Ovary (tissue), 9 donors: Measurements from ENCODE around the gene SLC16A10. TPM values are rescaled to one million over a fixed set of nuclear protein-coding genes. Genes with fewer than 3 reads are reported as not detected.

ENCODE experiments used
- DNase-seq, 5 donors: peaks; one replicate each; pipeline ENCODE4 v3.0.0-alpha.2; 2019 to 2020
- H3K27ac ChIP-seq, 2 donors: fragments of 200-600 bp; one replicate each; pipeline versions ENCODE4 v1.5.1 to v1.8.0; 2019 to 2022
- H3K27me3 ChIP-seq: fragments of 200-600 bp; one replicate; pipeline ENCODE4 v1.8.0; 2022
- H3K36me3 ChIP-seq: fragments of 200-600 bp; sonication (generic); one replicate; pipeline ENCODE4 v1.5.1; 2019
- H3K4me1 ChIP-seq: one replicate; pipeline ENCODE4 v1.8.1; 2013; ENCODE audit warnings: mild to moderate bottlenecking, moderate library complexity; ENCODE audit not compliant: insufficient read depth
- H3K4me3 ChIP-seq: fragments of 200-600 bp; sonication (generic); one replicate; pipeline ENCODE4 v1.5.1; 2017
- H3K9me3 ChIP-seq, 2 donors: fragments of 200-600 bp in 1 of 2; sonication (generic) in 1 of 2; one replicate each; pipeline versions ENCODE4 v1.5.1 to v1.8.1; 2013 to 2019; ENCODE audit warnings: mild to moderate bottlenecking in 1 of 2, moderate library complexity in 1 of 2
- EP300 ChIP-seq: sonication (generic); formaldehyde crosslinking; IDR thresholded peaks from one replicate; pipeline ENCODE4 v1.6.1; 2017; ENCODE audit warnings: antibody characterized with exemption
- POLR2A ChIP-seq: fragments of 450-650 bp; IDR thresholded peaks from one replicate; pipeline ENCODE4 v1.6.1; 2017; ENCODE audit warnings: antibody characterized with exemption, mild to moderate bottlenecking, moderate library complexity
- WGBS, 3 donors: extraction: QIAGEN DNeasy Blood & Tissue Kit in 1 of 3; methylation state at CpG; one replicate each; pipeline versions ENCODE4 v1.1.5 to v1.1.7; 2013 to 2017; 5-methylcytosine and 5-hydroxymethylcytosine counted together
- intact Hi-C, 4 donors: fragments of 100-400 bp; cut with DNase I; formaldehyde crosslinking; loops; one replicate each; pipeline versions ENCODE4 v1.11.0 to v1.15.1; 2022 to 2023
- polyA plus RNA-seq, 2 donors: library from polyadenylated mRNA; stranded (reverse); fragments of 200-250 nt in 1 of 2; fragments of 350-450 nt in 1 of 2; fragmentation: Illumina TruSeq in 1 of 2; extraction: RNeasy Lipid Tissue Mini Kit (QIAGEN cat#74804) in 1 of 2; gene quantifications; one replicate each; pipeline ENCODE4 v1.2.3, GENCODE V29; 2013 to 2014
- total RNA-seq, 7 donors: library from RNA; depleted of rRNA in 2 of 7; stranded (reverse); fragments of >200 nt in 2 of 7; fragmentation: NEBNext Ultra II Directional in 3 of 7; extraction: Animal tissue kit (Norgen Biotek cat#: 25700) in 3 of 7; gene quantifications; one replicate each; pipeline versions ENCODE4 v1.1.0 to v1.2.4, GENCODE V29; 2016 to 2023
- TF ChIP-seq, protein P1 (sequence below), 3 donors: fragments of 450-650 bp in 2 of 3; fragments of 200-600 bp in 1 of 3; IDR thresholded peaks; one replicate each; pipeline versions ENCODE4 v1.5.1 to v1.8.0; 2016 to 2022; ENCODE audit warnings: antibody characterized with exemption in 3 of 3, mild to moderate bottlenecking in 1 of 3
- donor health status: DM: no; HTN: no; CAD: no; lungs with moderate emphysema.
- donor health status: DM: no; HTN: no; CAD: no.
- donor health status: Bipolar disorder and iron deficiency.
- donor health status: DM: yes; HTN: yes; CAD: no.
- donor health status: DM: no; HTN: no; CAD: no.
- donor health status: DM: yes; HTN: yes; CAD: no.

The SLC16A10 gene
- total and polyA plus RNA-seq, 9 donors: 0.80 to 10.8 (median 4.0) TPM

DNA sequence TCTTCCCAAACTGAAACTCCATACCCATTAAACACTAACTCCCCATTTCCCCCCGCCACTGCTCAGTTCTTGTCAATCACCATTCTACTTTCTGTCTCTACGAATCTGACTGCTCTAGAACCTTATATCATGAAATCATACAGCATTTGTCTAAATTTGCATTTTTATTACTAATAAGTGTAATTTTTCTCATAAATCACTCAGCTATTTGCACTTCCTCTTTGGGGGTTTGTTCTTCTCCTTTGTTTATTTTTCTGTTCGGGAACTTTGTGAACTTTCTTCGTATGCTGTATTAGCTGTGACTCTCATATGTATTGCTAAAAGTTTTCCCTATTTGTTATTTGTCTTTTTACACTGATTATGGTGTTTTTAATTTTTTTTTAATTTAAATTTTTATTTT lies 152.2 kb downstream of the SLC16A10 start:
- Histone ChIP-seq H3K4me1 (no peaks in the 10 kb centered on the region), H3K9me3 (no peaks in the 10 kb centered on the region), H3K36me3 (no peaks in the 10 kb centered on the region), H3K4me3 (no peak overlapping the region), H3K27me3 (no peaks in the 10 kb centered on the region), H3K27ac (no peak overlapping the region)
- intact Hi-C loops: no loop called here
- DNase-seq: no peak
- 61 to 71% (median 65%) methylated on average over 4 of the region's 4 CpGs for WGBS, 3 donors
- TF ChIP-seq, protein P1, sequence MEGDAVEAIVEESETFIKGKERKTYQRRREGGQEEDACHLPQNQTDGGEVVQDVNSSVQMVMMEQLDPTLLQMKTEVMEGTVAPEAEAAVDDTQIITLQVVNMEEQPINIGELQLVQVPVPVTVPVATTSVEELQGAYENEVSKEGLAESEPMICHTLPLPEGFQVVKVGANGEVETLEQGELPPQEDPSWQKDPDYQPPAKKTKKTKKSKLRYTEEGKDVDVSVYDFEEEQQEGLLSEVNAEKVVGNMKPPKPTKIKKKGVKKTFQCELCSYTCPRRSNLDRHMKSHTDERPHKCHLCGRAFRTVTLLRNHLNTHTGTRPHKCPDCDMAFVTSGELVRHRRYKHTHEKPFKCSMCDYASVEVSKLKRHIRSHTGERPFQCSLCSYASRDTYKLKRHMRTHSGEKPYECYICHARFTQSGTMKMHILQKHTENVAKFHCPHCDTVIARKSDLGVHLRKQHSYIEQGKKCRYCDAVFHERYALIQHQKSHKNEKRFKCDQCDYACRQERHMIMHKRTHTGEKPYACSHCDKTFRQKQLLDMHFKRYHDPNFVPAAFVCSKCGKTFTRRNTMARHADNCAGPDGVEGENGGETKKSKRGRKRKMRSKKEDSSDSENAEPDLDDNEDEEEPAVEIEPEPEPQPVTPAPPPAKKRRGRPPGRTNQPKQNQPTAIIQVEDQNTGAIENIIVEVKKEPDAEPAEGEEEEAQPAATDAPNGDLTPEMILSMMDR (IDR thresholded peaks at IDR 0.05): no peak
- no peak for TF ChIP-seq POLR2A
- TF ChIP-seq EP300: no peak

DNA sequence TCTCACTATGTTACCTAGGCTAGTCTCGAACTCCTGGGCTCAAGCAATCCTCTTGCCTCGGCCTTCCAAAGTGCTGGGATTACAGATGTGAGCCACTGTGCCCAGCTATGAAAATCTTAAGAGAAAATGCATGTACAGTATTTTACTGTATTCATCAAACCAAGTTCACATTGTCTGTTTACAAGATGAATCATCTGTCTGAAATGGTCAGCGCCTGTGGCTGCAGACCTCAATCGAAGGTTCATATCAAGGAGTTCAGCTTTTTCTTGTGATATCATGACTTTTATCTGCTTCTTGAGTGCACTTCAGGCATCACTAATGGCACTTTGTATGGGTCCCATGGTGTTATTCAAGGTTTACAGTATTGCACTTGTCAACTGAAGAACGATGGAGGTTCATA lies 155.1 kb downstream of the SLC16A10 start:
- TF ChIP-seq POLR2A (no peak), EP300 (no peak)
- TF ChIP-seq, protein P1 (IDR thresholded peaks at IDR 0.05): no peak
- Histone ChIP-seq H3K9me3 (no peaks in the 10 kb centered on the region), H3K4me1 (no peaks in the 10 kb centered on the region), H3K27me3 (no peaks in the 10 kb centered on the region), H3K36me3 (no peaks in the 10 kb centered on the region), H3K27ac (no peak overlapping the region), H3K4me3 (no peak overlapping the region)
- 82 to 87% (median 85%) methylated on average over 5 of the region's 5 CpGs for WGBS, 3 donors
- intact Hi-C loops: no loop called here
- no peak for DNase-seq

DNA sequence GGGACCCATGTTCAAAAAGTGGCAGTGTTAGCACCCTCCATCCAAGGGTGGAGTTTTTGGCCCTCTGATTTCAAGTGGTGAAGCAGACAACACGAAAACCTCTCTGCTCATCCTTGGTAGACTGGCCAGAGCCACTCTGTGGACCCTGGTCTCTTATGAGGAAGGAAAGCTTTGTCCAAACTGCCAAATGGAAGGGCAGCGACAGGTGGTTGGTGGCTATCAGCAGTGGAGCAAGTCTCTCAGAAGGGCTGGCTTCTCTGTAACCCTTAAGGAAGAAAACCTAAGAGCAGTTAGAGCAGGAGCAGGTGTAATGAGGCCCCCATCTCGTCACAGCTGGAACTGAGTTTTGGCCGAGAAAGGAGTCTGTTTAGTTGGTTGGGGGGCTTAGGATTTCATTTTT lies 155.8 kb downstream of the SLC16A10 start:
- H3K36me3 ChIP-seq: no peaks in the 10 kb centered on the region
- DNase-seq: no peak
- intact Hi-C loops: no loop called here
- no peak overlapping the region for H3K27ac ChIP-seq
- no peak for TF ChIP-seq EP300
- no peak for TF ChIP-seq POLR2A
- TF ChIP-seq, protein P1 (IDR thresholded peaks at IDR 0.05): no peak
- H3K9me3 ChIP-seq: no peaks in the 10 kb centered on the region
- no peaks in the 10 kb centered on the region for H3K27me3 ChIP-seq
- WGBS, 3 donors: 79 to 88% (median 81%) methylated on average over 4 of the region's 4 CpGs
- H3K4me3 ChIP-seq: no peak overlapping the region
- H3K4me1 ChIP-seq: no peaks in the 10 kb centered on the region

DNA sequence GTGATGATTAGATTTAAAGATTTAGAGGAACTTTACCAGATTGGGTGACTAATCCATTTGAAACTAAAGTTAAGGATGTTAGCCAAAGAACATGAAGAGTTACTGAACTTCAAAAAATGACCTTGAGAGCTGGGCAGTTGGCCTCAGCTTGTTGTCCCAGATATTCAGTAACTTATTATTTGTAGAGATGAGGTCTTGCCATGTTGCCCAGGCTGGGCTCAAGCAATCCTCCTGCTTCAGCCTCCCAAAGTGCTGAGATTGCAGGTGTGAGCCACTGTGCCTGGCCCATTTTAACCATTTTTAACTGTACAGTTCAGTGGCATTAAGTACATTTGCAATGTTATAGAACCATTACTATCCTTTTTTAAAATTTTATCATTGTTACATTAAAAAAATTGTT lies 161.5 kb downstream of the SLC16A10 start:
- H3K27ac ChIP-seq: no peak overlapping the region
- TF ChIP-seq POLR2A: no peak
- TF ChIP-seq, protein P1 (IDR thresholded peaks at IDR 0.05): no peak
- TF ChIP-seq EP300: no peak
- no peak overlapping the region for H3K4me3 ChIP-seq
- DNase-seq: no peak
- intact Hi-C loops: no loop called here
- H3K27me3 ChIP-seq: no peaks in the 10 kb centered on the region
- no peaks in the 10 kb centered on the region for H3K36me3 ChIP-seq
- no peaks in the 10 kb centered on the region for H3K4me1 ChIP-seq
- no peaks in the 10 kb centered on the region for H3K9me3 ChIP-seq
